ENCODE results near the gene ZNF416.

ZNF416 gene

GRCh38 chr19:57559008-57559403 lies 19.7 kb downstream of the ZNF416 start:
- no peak for DNase-seq (ENCODE audit: low read depth)

GRCh38 chr19:57558525-57558924 lies 20.2 kb downstream of the ZNF416 start:
- DNase-seq (ENCODE audit: low read depth), result no peak

- no peak for DNase-seq (ENCODE audit: low read depth)
These were observed 21.1 kb downstream of the ZNF416 start for GRCh38 chr19:57557659-57558058.

- no peak for DNase-seq (ENCODE audit: low read depth)
These were observed 26.3 kb downstream of the ZNF416 start for GRCh38 chr19:57552432-57552831.

GRCh38 chr19:57546513-57546912 lies 32.2 kb downstream of the ZNF416 start:
- DNase-seq (ENCODE audit: low read depth), result no peak

- DNase-seq (ENCODE audit: low read depth), result no peak
These were observed 40.7 kb downstream of the ZNF416 start for GRCh38 chr19:57537953-57538547.

- DNase-seq (ENCODE audit: low read depth), result peak; percentile 77
These were observed 51.4 kb downstream of the ZNF416 start, which contains the start of gene ZNF549 for GRCh38 chr19:57527136-57527881. ZNF549 (plus strand) TSS chr19:57527356; CDS start chr19:57527574, 218 bp downstream.
